ENCODE data around the gene GBP6. TPM values are rescaled to one million over a fixed set of nuclear protein-coding genes. Genes with fewer than 3 reads are reported as not detected.
"Not testable (repeated sequence)": the region's sequence is repeated elsewhere in the genome, so short reads cannot be mapped to it uniquely, and the experiment has no call there.

Gene GBP6
- total RNA-seq, 1 experiment from 2014 or later = not detected

DNA sequence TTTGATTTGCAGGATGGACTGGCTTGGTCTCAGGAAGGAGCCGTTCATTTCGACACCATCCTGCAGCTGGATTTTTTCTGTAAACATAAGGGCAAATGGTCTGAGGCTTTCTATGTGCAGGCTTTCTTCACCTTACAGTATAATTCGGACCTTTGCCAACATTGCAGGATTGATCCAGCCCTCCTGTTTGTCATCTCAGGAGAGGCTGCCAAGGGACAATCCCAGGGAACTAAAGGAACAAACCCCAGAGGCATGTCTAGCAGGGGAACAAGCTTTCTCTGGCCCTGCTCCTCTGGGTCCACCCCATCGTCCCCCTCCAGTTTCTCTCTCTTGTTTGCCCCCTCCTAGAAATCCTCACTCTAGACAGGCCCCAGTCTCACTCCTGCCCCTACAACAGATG is 24.8 kb upstream of the GBP6 start:
- no peak for DNase-seq (ENCODE audit: low spot score)
- H3K27ac ChIP-seq (ENCODE audit: low read depth, low read length, poor library complexity, severe bottlenecking) = no peak overlapping the region
- no peaks in the 10 kb centered on the region for H3K27me3 ChIP-seq (replicated peaks; ENCODE audit: insufficient read depth, low read depth, low read length, poor library complexity)
- TF ChIP-seq, protein P1, sequence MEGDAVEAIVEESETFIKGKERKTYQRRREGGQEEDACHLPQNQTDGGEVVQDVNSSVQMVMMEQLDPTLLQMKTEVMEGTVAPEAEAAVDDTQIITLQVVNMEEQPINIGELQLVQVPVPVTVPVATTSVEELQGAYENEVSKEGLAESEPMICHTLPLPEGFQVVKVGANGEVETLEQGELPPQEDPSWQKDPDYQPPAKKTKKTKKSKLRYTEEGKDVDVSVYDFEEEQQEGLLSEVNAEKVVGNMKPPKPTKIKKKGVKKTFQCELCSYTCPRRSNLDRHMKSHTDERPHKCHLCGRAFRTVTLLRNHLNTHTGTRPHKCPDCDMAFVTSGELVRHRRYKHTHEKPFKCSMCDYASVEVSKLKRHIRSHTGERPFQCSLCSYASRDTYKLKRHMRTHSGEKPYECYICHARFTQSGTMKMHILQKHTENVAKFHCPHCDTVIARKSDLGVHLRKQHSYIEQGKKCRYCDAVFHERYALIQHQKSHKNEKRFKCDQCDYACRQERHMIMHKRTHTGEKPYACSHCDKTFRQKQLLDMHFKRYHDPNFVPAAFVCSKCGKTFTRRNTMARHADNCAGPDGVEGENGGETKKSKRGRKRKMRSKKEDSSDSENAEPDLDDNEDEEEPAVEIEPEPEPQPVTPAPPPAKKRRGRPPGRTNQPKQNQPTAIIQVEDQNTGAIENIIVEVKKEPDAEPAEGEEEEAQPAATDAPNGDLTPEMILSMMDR (conservative IDR thresholded peaks at IDR 0.05; ENCODE audit: low read depth, low read length) = no peak
- TF ChIP-seq EZH2 (IDR thresholded peaks at IDR 0.05; ENCODE audit: borderline replicate concordance, low read depth, low read length, poor library complexity, severe bottlenecking) = no peak
- H3K4me3 ChIP-seq (ENCODE audit: low read depth, low read length, poor library complexity, severe bottlenecking) = no peak overlapping the region
- intact Hi-C loops (cut with micrococcal nuclease; ENCODE audit: unreplicated experiment) = no loop called here
- no peaks in the 10 kb centered on the region for H3K9me3 ChIP-seq (ENCODE audit: low read depth, low read length, poor library complexity, severe bottlenecking)
- no TSS peak for BruUV-seq (replicated peaks)
- ChIA-PET CTCF (no interaction called here), POLR2A (ENCODE audit: low non-redundant PET) (no interaction called here)
- H3K4me1 ChIP-seq (ENCODE audit: insufficient read depth, low read length, poor library complexity, severe bottlenecking) = no peaks in the 10 kb centered on the region
- H3K36me3 ChIP-seq (ENCODE audit: insufficient read depth, low read length, poor library complexity, severe bottlenecking) = no peaks in the 10 kb centered on the region

DNA sequence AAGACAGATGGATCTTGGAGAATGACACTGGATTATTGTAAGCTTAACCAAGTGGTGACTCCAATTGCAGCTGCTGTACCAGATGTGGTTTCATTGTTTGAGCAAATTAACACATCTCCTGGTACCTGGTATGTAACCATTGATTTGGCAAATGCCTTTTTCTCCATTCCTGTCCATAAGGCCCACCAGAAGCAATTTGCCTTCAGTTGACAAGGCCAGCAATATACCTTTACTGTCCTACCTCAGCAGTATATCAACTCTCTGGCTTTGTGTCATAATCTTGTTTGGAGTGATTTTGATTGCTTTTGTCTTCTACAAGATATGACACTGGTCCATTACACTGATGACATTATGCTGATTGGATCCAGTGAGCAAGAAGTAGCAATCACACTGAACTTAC is 18.4 kb upstream of the GBP6 start:
- H3K27ac ChIP-seq (ENCODE audit: low read depth, low read length, poor library complexity, severe bottlenecking); BruUV-seq (replicated peaks); DNase-seq (ENCODE audit: low spot score); H3K36me3 ChIP-seq (ENCODE audit: insufficient read depth, low read length, poor library complexity, severe bottlenecking); intact Hi-C loops (cut with micrococcal nuclease; ENCODE audit: unreplicated experiment); H3K27me3 ChIP-seq (replicated peaks; ENCODE audit: insufficient read depth, low read depth, low read length, poor library complexity); CTCF ChIA-PET; H3K9me3 ChIP-seq (ENCODE audit: low read depth, low read length, poor library complexity, severe bottlenecking); H3K4me3 ChIP-seq (ENCODE audit: low read depth, low read length, poor library complexity, severe bottlenecking); POLR2A ChIA-PET (ENCODE audit: low non-redundant PET); H3K4me1 ChIP-seq (ENCODE audit: insufficient read depth, low read length, poor library complexity, severe bottlenecking): not testable (repeated sequence)

DNA sequence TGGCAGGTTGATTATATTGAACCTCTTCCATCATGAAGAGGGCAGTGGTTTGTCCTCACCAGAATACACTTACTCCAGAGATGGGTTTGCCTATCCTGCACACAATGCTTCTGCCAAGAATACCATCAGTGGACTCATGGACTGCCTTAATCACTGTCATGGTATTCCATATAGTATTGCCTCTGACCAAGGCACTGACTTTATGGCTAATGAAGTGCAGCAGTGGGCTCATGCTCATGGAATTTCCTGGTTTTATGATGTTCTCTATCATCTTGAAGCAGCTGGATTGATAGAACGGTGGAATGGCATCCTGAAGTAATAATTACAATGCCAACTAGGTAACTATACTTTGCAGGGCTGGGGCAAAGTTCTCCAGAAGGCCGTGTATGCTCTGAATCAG is 16.6 kb upstream of the GBP6 start:
- H3K4me3 ChIP-seq (ENCODE audit: low read depth, low read length, poor library complexity, severe bottlenecking) = no peak overlapping the region
- TF ChIP-seq, protein P1 (conservative IDR thresholded peaks at IDR 0.05; ENCODE audit: low read depth, low read length) = no peak
- no peak for TF ChIP-seq EZH2 (IDR thresholded peaks at IDR 0.05; ENCODE audit: borderline replicate concordance, low read depth, low read length, poor library complexity, severe bottlenecking)
- CTCF ChIA-PET = no interaction called here
- no peak overlapping the region for H3K27ac ChIP-seq (ENCODE audit: low read depth, low read length, poor library complexity, severe bottlenecking)
- no peaks in the 10 kb centered on the region for H3K36me3 ChIP-seq (ENCODE audit: insufficient read depth, low read length, poor library complexity, severe bottlenecking)
- H3K9me3 ChIP-seq (ENCODE audit: low read depth, low read length, poor library complexity, severe bottlenecking) = no peaks in the 10 kb centered on the region
- no peak for DNase-seq (ENCODE audit: low spot score)
- no peaks in the 10 kb centered on the region for H3K27me3 ChIP-seq (replicated peaks; ENCODE audit: insufficient read depth, low read depth, low read length, poor library complexity)
- POLR2A ChIA-PET (ENCODE audit: low non-redundant PET) = no interaction called here
- no TSS peak for BruUV-seq (replicated peaks)
- H3K4me1 ChIP-seq (ENCODE audit: insufficient read depth, low read length, poor library complexity, severe bottlenecking) = no peaks in the 10 kb centered on the region
- intact Hi-C loops (cut with micrococcal nuclease; ENCODE audit: unreplicated experiment) = no loop called here

DNA sequence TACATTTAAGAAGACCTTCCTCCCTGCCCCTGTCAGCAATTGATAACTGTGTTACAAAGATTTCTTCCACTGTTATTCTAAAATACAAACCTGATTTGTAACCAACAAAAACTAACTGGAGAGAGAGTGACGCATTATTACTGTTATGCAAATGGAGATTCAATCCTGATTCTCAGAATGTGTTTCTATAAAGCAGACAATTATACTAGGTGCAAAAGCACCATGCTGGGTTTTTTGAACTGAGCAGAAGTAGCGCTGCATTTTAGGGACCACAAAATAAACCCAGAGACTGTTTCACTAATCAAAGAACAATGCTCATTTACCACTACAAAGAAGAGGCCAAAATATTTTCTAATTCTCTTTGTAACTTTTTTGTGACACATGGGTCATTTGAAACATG is 13.6 kb upstream of the GBP6 start:
- intact Hi-C loops (cut with micrococcal nuclease; ENCODE audit: unreplicated experiment) = no loop called here
- no peaks in the 10 kb centered on the region for H3K27me3 ChIP-seq (replicated peaks; ENCODE audit: insufficient read depth, low read depth, low read length, poor library complexity)
- POLR2A ChIA-PET (ENCODE audit: low non-redundant PET) = no interaction called here
- H3K36me3 ChIP-seq (ENCODE audit: insufficient read depth, low read length, poor library complexity, severe bottlenecking) = no peaks in the 10 kb centered on the region
- DNase-seq (ENCODE audit: low spot score) = no peak
- CTCF ChIA-PET = no interaction called here
- TF ChIP-seq, protein P1 (conservative IDR thresholded peaks at IDR 0.05; ENCODE audit: low read depth, low read length) = no peak
- no peak for TF ChIP-seq EZH2 (IDR thresholded peaks at IDR 0.05; ENCODE audit: borderline replicate concordance, low read depth, low read length, poor library complexity, severe bottlenecking)
- H3K4me1 ChIP-seq (ENCODE audit: insufficient read depth, low read length, poor library complexity, severe bottlenecking) = no peaks in the 10 kb centered on the region
- H3K4me3 ChIP-seq (ENCODE audit: low read depth, low read length, poor library complexity, severe bottlenecking) = no peak overlapping the region
- H3K27ac ChIP-seq (ENCODE audit: low read depth, low read length, poor library complexity, severe bottlenecking) = no peak overlapping the region
- BruUV-seq (replicated peaks) = no TSS peak
- no peaks in the 10 kb centered on the region for H3K9me3 ChIP-seq (ENCODE audit: low read depth, low read length, poor library complexity, severe bottlenecking)

All from A673 (cell line).